Stimulated activated naive CD8-positive, alpha-beta T cell treated with anti-CD3 and anti-CD28 coated beads, Interleukin-15, Interleukin-2, amounts not matched to agents 100 ng/mL and 50 ng/mL, for 24 hours (primary cell): ENCODE measurements around the gene HERC3.
A peak's percentile ranks its signal among the peaks of the same experiment; 100 is the strongest.

Experiments used
- H3K27ac Mint-ChIP-seq: one replicate; pipeline ENCODE4 v1.8.0; 2021; ENCODE audit warnings: mild to moderate bottlenecking, mixed read lengths
- H3K27me3 Mint-ChIP-seq: one replicate; pipeline ENCODE4 v1.8.0; 2021; ENCODE audit warnings: mixed read lengths
- H3K36me3 Mint-ChIP-seq: one replicate; pipeline ENCODE4 v1.8.0; 2021; ENCODE audit warnings: low read depth, mixed read lengths
- H3K4me1 Mint-ChIP-seq: one replicate; pipeline ENCODE4 v1.8.0; 2021; ENCODE audit warnings: low read depth, mixed read lengths
- H3K4me3 Mint-ChIP-seq: one replicate; pipeline ENCODE4 v1.8.0; 2021; ENCODE audit warnings: mild to moderate bottlenecking, mixed read lengths
- H3K9me3 Mint-ChIP-seq: one replicate; pipeline ENCODE4 v1.8.0; 2021; ENCODE audit warnings: mixed read lengths

HERC3 gene

DNA sequence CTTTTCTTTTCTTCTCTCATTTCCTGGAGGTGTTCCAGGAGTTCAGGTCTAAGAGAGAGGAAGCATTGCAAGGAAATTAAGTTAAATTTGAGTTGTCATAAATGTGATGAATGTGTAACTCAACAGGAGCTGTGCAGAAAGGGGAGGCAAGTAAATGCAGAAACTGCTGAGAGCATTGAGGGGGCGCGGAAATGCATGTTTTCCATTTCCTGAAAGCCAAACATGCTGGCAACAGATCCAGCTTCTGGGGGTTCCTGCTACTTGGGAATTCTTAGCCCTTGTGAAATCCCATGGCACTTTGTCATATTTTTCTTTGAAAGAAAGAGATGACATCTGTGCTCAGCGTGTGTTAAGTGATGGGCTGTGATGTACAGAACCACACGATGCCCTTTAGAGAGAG, 139.1 kb downstream of the HERC3 start:
- Mint-ChIP-seq H3K4me3 (no peak overlapping the region), H3K4me1 (no peaks in the 10 kb centered on the region), H3K27me3 (no peaks in the 10 kb centered on the region), H3K9me3 (no peaks in the 10 kb centered on the region), H3K36me3 (peaks cover 20% of the 10 kb centered on the region), H3K27ac (no peak overlapping the region)

DNA sequence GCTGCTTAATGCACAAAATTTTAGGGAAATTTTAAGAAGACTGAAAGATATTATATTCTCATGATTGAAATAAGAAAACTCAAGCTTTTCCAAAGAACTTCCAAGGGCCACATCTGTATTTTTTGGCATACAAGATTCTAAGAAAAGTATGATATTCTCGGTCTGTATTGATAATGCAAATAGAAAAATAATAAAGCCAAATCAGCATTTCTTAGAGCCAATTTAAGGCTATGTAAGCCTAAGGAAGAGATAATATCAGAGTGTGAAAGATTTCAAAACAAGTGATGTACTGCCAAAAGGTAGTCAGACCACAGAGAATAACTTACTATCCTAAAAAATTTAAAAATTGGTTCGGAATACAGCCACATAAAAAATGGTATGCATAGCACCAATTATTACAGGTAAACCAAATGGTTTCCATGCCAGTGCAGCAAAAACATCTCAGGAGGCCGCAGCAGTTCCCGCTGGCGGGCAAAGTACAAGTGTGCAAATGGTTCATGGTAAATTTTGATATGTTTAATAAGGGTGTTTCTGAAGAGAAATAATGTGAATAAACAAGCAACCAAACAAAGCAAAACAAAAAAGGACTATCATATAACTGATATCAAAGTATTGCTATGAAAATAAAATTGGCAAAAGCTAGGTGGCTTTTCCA, 140.6 kb downstream of the HERC3 start:
- Mint-ChIP-seq H3K4me3 (no peak overlapping the region), H3K9me3 (no peaks in the 10 kb centered on the region), H3K36me3 (peaks cover 10% of the 10 kb centered on the region), H3K4me1 (peaks cover 8% of the 10 kb centered on the region), H3K27me3 (no peaks in the 10 kb centered on the region), H3K27ac (no peak overlapping the region)

DNA sequence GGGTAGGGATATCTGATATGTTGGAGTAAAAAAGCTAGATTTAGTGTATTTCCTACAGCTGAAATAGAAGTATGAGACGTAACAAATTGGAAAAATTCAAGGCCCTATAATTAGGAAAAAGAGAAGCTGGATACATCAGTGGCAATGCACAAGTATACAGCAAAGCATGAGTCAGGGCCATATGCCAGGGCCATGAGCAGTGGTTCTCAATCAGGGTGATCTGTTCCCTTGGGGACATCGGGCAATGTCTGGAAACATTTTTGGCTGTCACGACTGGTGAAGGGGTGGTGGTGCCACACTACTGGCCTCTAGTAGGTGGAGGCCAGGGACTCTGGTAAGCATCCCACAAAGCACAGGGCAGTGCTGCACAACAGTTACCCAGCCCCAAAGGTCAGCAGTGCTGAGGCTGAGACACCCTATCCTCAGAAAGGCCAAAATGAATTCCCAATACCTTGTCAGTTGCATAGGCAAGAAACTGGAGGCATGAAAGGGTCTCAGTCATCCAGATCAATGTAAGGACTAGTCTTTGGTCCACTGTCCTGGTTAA, 142.2 kb downstream of the HERC3 start:
- Mint-ChIP-seq H3K27me3 (no peaks in the 10 kb centered on the region), H3K4me3 (no peak overlapping the region), H3K9me3 (no peaks in the 10 kb centered on the region), H3K27ac (no peak overlapping the region), H3K36me3 (no peaks in the 10 kb centered on the region), H3K4me1 (peaks cover 14% of the 10 kb centered on the region)

DNA sequence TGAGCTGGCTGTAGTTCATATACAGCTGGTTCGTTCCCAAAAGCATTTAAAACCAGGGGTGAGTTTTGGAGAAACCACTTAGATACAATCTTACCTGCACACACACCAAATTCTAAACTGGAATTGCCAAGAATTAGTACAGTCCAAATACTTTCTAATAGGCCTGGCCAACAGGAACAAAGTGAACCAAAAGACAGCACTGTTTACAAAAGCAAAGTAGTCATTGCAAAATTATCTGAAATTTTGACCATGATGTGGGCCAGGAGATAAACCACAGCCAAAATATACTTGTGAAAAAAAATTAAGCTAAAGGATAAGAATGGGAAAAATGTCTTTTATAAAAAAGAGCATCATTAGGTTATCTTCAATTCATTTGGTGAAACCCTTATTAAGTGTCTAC, 143.3 kb downstream of the HERC3 start:
- no peaks in the 10 kb centered on the region for H3K36me3 Mint-ChIP-seq
- no peak overlapping the region for H3K4me3 Mint-ChIP-seq
- H3K27ac Mint-ChIP-seq = no peak overlapping the region
- no peaks in the 10 kb centered on the region for H3K27me3 Mint-ChIP-seq
- H3K4me1 Mint-ChIP-seq = peaks cover 14% of the 10 kb centered on the region
- H3K9me3 Mint-ChIP-seq = no peaks in the 10 kb centered on the region

DNA sequence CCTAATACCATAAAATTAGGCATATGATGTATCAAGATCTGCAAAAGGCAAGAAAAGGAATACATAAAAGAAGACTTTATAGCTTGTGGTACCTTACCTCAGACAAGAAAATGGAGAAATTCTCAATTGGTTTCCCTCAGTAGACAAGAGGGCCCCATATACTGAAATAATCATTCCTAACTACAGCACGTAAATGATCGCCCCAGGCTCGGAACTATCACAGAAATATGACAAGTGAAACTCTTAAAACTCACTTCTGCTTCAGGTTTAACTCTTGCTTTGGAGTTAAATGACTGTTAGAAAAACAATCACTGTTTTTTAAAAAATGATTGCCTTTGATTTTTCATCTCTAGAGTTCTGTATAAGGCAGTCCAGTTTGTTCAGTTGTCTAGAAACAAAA, 144.0 kb downstream of the HERC3 start:
- no peak overlapping the region for H3K27ac Mint-ChIP-seq
- H3K4me3 Mint-ChIP-seq = no peak overlapping the region
- peaks cover 14% of the 10 kb centered on the region for H3K4me1 Mint-ChIP-seq
- no peaks in the 10 kb centered on the region for H3K27me3 Mint-ChIP-seq
- H3K9me3 Mint-ChIP-seq = no peaks in the 10 kb centered on the region
- H3K36me3 Mint-ChIP-seq = no peaks in the 10 kb centered on the region

DNA sequence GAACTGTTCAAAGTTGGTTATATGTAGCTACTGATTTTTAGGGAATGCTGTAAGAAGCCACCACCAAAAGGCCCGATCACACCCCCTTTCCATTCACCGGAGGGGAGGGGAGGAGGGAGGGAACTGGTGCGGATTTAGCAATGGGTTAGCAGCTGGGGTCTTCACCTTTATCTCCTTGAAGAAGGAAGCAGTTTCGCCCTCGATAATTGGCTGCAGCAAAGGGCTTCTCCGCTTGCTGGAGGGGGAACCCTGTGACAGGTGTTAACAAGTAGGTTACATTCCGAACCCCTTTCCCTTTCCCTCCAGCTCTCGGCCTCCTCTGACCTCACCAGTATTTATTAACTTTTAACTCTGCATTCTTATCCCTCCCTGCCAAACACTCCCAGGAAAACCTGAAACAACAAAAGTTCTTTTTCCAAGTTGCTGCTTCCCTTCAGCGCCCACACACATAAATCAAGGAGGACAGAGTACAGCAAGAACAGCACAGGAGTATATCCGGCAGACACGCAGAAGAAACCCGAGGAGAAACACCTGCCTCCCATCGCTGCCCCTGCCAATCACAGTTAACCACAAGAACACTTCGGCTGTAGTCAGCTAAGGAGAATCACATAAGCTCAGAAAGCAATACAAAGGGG, 145.1 kb downstream of the HERC3 start:
- peaks cover 14% of the 10 kb centered on the region for H3K4me1 Mint-ChIP-seq
- no peak overlapping the region for H3K27ac Mint-ChIP-seq
- no peaks in the 10 kb centered on the region for H3K9me3 Mint-ChIP-seq
- H3K4me3 Mint-ChIP-seq = peak overlapping the region; percentile 62
- H3K36me3 Mint-ChIP-seq = no peaks in the 10 kb centered on the region
- H3K27me3 Mint-ChIP-seq = no peaks in the 10 kb centered on the region

DNA sequence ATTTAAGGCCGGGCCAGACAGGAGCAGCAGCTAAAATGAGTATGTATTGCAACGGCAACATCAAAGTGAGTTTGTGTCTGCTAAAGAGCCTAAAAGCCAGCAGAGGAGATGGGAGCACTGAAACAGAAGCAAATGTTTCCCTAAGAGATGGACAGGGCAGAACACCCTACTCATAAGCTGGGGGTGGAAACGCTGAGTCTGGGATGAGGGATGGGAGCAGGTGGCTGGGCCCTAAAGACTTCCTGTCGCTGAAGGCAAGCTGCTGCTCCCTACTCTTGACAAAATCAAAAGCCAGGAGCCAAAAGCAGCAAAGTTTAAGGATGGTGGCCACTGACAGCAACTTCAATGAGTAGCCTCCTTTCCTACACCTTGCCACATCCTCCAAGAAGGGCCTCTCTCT, 145.9 kb downstream of the HERC3 start:
- Mint-ChIP-seq H3K36me3 (no peaks in the 10 kb centered on the region), H3K4me3 (no peak overlapping the region), H3K27me3 (no peaks in the 10 kb centered on the region), H3K9me3 (no peaks in the 10 kb centered on the region), H3K27ac (no peak overlapping the region), H3K4me1 (peaks cover 14% of the 10 kb centered on the region)

DNA sequence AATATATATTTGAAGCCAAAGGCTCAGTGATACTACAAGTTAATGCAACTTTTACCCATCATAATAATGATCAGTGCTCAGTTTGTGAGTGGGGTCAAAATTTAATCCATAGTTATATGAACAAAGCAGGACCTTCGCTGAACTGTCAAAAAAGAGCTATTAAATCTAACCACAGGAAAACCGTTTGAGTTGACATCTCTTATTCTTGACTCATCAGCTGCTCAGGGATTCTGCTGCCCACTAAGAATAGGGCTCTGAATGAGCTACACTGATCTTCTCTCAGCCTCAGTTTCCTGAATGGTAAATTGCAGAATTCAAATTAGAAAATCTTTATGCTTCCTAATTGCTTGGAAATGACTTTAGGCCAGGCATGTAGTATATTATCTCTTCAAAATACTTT, 150.3 kb downstream of the HERC3 start:
- peaks cover 8% of the 10 kb centered on the region for H3K4me1 Mint-ChIP-seq
- H3K9me3 Mint-ChIP-seq = no peaks in the 10 kb centered on the region
- no peak overlapping the region for H3K4me3 Mint-ChIP-seq
- no peaks in the 10 kb centered on the region for H3K27me3 Mint-ChIP-seq
- peaks cover 3% of the 10 kb centered on the region for H3K36me3 Mint-ChIP-seq
- no peak overlapping the region for H3K27ac Mint-ChIP-seq

DNA sequence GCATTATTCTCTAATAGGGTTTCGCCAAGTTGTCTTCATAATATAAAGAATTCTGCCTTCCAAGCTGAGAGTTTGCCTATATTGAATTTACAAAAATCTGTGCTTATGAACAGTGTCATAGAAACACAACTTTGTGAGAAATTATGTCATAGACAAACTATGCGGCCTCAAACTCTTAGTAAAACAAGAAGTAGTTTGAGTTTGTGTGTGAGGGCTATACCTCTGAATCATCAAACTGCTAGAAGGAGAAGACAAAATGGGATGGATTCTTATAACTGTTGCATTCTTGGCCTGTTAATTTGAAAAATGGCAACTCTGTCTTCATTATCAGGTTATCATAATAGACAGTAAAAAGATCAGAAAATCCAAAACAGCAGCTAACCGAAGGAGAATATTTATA, 151.4 kb downstream of the HERC3 start:
- H3K4me1 Mint-ChIP-seq = no peaks in the 10 kb centered on the region
- peaks cover 3% of the 10 kb centered on the region for H3K36me3 Mint-ChIP-seq
- H3K27ac Mint-ChIP-seq = no peak overlapping the region
- no peaks in the 10 kb centered on the region for H3K9me3 Mint-ChIP-seq
- no peaks in the 10 kb centered on the region for H3K27me3 Mint-ChIP-seq
- H3K4me3 Mint-ChIP-seq = no peak overlapping the region

DNA sequence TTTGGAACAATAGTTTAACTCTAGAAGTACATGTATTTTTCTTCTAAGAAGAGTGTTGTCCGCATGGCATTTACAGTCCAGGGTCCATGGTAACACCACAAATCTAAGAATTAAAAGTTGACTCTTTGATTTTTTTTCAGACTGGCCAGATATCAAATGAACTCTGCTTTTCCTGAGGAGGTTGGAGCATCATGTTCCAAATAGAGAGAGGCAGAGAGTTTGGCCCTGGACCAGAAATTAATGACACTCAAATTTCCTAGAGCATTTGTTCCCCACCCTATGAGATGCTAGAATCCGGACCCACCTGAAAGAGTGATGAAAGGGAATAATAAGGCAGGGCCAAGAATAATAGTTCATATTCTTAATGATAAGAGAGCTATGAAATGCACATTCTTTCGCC, 152.3 kb downstream of the HERC3 start:
- Mint-ChIP-seq H3K9me3 (no peaks in the 10 kb centered on the region), H3K4me3 (no peak overlapping the region), H3K36me3 (peaks cover 3% of the 10 kb centered on the region), H3K27ac (no peak overlapping the region), H3K27me3 (no peaks in the 10 kb centered on the region), H3K4me1 (no peaks in the 10 kb centered on the region)

DNA sequence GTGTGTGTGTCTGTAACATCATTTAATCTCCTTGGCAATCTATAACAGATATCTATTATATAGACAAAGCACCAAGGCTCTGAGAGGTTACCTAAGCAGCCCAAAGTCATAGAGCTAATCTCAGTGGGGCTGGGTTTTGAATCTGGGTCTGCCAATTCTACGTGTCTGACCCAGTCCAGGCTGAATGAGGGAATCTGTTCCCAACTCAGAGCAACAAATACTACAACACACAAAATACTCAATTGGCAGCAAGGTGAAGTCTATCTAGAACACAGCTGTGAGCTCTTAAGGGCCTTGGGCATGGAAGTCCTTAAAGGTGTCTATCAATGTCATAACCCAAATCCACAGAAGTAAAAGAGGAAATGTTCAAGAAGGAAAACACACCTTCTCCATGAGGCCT, 152.9 kb downstream of the HERC3 start:
- Mint-ChIP-seq H3K27ac (no peak overlapping the region), H3K4me3 (no peak overlapping the region), H3K9me3 (no peaks in the 10 kb centered on the region), H3K27me3 (no peaks in the 10 kb centered on the region), H3K4me1 (no peaks in the 10 kb centered on the region), H3K36me3 (peaks cover 3% of the 10 kb centered on the region)

DNA sequence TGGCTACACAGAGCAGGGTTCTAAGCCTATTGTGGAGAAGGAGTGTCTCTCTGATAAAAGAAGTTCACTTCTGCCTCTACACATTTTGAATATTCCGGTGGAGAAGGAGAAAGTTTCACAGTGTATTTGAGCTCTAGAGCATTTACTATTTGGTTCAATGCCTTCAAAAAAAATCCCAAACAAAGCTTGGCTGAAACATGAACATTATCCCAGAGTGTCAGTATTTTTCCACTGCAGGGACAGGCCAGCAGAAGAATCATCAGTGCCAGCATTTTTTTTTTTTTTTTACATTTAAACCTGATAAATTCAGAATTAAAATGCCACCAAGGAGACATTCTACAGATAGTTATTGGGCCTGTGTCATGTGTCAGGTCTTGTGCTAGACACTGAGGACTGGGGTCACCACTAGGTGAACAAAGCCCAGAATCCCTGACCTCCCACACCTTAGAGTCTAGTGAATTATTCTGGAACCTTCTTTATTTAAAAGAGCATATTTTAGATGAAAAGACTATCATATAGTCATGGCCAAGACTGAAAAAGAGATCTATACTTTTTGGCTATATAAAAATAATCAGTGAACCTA, 153.4 kb downstream of the HERC3 start:
- Mint-ChIP-seq H3K27ac (no peak overlapping the region), H3K4me3 (no peak overlapping the region), H3K27me3 (no peaks in the 10 kb centered on the region), H3K4me1 (no peaks in the 10 kb centered on the region), H3K36me3 (peaks cover 3% of the 10 kb centered on the region), H3K9me3 (no peaks in the 10 kb centered on the region)

DNA sequence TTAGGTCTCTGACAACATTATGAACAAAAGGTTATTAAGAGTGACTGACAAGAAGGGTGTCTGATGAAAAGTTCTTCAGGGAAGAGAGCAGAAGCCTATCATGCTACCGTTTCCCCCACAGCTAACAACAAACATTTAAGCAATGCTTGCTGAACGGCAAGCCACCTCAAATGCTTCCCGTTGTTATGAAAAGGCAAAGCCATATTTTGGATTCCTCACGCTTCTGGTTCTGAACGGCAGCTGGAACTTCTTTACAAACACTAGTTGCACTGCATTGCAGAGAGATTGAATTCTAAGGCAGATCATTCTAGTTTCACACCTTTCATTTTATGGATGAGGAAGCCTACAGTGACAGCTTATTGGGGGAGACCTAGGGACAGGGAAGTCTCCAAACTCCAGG, 153.9 kb downstream of the HERC3 start:
- Mint-ChIP-seq H3K4me3 (no peak overlapping the region), H3K27me3 (no peaks in the 10 kb centered on the region), H3K9me3 (no peaks in the 10 kb centered on the region), H3K4me1 (no peaks in the 10 kb centered on the region), H3K36me3 (peaks cover 3% of the 10 kb centered on the region), H3K27ac (no peak overlapping the region)

DNA sequence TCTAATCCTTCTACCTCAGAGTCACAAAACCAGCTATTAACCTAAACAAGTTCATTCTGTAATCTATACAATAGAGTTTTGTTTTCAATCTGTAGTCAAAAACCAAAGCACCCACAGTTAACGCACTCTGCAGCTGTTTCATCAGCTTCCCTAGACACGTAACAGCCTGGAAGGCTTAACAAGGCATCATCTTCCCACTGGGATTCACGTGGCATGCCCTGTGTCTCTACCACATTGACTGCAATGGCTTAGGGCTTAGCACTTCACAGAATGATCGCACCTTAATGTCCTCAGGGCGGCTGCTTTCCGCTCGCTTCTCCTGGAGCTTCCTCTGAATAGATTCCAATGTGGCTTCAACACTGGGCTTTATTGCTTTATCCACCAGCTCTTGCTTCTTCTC, 155.1 kb downstream of the HERC3 start:
- Mint-ChIP-seq H3K4me1 (no peaks in the 10 kb centered on the region), H3K27me3 (no peaks in the 10 kb centered on the region), H3K36me3 (peaks cover 3% of the 10 kb centered on the region), H3K9me3 (no peaks in the 10 kb centered on the region), H3K4me3 (no peak overlapping the region), H3K27ac (no peak overlapping the region)

DNA sequence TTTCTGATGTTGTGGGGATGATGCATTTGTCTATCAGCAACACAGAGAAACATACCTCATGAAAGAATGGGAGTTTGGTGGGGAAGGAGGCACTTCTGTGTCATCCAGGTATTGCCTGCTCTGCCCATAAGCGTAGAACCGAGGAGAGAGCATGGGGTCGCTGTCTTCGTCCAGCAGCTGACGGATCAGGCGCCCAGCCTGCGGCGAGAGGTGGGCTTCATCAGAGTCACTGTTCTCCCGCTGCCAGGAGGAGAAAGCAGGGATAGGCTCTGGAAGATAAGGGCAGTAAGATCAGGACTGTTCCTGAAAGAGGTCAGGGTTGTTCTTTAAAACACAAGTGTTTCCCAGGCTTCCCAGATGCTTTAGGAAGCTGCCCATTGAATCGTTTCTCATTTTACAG, 158.1 kb downstream of the HERC3 start:
- H3K27me3 Mint-ChIP-seq = no peaks in the 10 kb centered on the region
- H3K36me3 Mint-ChIP-seq = peaks cover 3% of the 10 kb centered on the region
- H3K27ac Mint-ChIP-seq = no peak overlapping the region

More for the DNA sequence above, 158.1 kb downstream of the HERC3 start:
- Mint-ChIP-seq H3K4me1 (no peaks in the 10 kb centered on the region), H3K4me3 (no peak overlapping the region), H3K9me3 (no peaks in the 10 kb centered on the region)
